H1 (cell line): Measurements from ENCODE around the gene IFT25.

Source experiments
- CHD2 ChIP-seq: IDR thresholded peaks from 2 replicates; pipeline ENCODE4 v1.6.1; 2012; ENCODE audit warnings: low read length, improper control_type of control experiment
- MAFK ChIP-seq: IDR thresholded peaks from 2 replicates; pipeline ENCODE4 v1.6.1; 2012; ENCODE audit warnings: low read depth, mild to moderate bottlenecking, improper control_type of control experiment, low read length
- POLR2A ChIP-seq, 2 experiments: IDR thresholded peaks; 1 replicate in 1 of 2; 2 replicates in 1 of 2; pipeline ENCODE4 v1.6.1; 2011; ENCODE audit warnings: low read depth in 2 of 2, low read length in 2 of 2, mild to moderate bottlenecking in 2 of 2; ENCODE audit errors: control extremely low read depth in 1 of 2
- POLR2AphosphoS5 ChIP-seq: IDR thresholded peaks from 2 replicates; pipeline ENCODE4 v1.6.1; 2011; ENCODE audit warnings: low read depth, low read length
- RAD21 ChIP-seq, 2 experiments: IDR thresholded peaks in 1 of 2; conservative IDR thresholded peaks in 1 of 2; 2 replicates each; pipeline ENCODE4 v1.6.1; 2011; ENCODE audit warnings: low read depth in 2 of 2, low read length in 2 of 2, improper control_type of control experiment in 1 of 2, inconsistent platforms in 1 of 2, mild to moderate bottlenecking in 1 of 2, moderate library complexity in 1 of 2
- RBBP5 ChIP-seq: IDR thresholded peaks from 2 replicates; pipeline ENCODE4 v1.7.1; 2012; ENCODE audit warnings: low read depth, mild to moderate bottlenecking, inconsistent platforms, low read length, moderate library complexity, borderline replicate concordance
- TF ChIP-seq, protein P1 (sequence below), 3 experiments: IDR thresholded peaks; 1 replicate in 2 of 3; 2 replicates in 1 of 3; pipeline versions ENCODE4 v1.5.1 to v1.6.1; 2011; ENCODE audit warnings: low read length in 3 of 3, mild to moderate bottlenecking in 3 of 3, inconsistent platforms in 2 of 3, low read depth in 1 of 3, moderate library complexity in 1 of 3; ENCODE audit not compliant: insufficient read depth in 1 of 3; ENCODE audit errors: control extremely low read depth in 1 of 3

DNA sequence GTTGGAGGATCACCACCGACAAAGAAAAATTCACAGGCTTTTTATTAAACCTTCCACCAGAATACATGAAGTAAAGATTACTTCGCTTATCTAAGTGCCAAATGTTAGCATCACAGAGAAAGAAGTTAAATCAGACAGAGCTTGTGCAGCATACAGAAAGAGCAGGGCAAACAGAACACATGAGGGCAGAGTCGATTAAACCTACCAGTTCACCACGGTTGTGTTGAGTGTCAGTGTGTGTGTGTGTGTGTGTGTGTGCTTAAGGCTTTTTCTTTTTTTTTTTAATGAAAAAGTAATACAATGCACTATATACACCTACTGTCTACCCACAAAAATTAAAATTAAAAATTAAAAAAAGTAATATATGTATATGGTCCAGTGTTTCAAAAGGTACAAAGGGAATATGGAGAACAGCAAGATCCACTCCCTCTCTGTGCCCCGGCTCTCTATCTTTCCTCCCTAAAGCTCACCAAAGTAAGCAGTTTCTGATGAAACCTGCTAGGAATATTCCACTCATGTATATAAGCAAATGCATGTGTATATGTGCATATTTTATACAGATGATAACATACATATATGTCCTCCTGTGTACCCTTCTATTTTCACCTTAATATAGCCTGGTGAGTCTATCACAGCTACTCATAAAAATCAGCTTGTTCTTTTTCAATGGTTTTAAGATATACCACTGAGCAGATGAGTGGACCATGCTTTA lies 73.6 kb downstream of the IFT25 start:
- TF ChIP-seq, protein P1, sequence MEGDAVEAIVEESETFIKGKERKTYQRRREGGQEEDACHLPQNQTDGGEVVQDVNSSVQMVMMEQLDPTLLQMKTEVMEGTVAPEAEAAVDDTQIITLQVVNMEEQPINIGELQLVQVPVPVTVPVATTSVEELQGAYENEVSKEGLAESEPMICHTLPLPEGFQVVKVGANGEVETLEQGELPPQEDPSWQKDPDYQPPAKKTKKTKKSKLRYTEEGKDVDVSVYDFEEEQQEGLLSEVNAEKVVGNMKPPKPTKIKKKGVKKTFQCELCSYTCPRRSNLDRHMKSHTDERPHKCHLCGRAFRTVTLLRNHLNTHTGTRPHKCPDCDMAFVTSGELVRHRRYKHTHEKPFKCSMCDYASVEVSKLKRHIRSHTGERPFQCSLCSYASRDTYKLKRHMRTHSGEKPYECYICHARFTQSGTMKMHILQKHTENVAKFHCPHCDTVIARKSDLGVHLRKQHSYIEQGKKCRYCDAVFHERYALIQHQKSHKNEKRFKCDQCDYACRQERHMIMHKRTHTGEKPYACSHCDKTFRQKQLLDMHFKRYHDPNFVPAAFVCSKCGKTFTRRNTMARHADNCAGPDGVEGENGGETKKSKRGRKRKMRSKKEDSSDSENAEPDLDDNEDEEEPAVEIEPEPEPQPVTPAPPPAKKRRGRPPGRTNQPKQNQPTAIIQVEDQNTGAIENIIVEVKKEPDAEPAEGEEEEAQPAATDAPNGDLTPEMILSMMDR (IDR thresholded peaks at IDR 0.05; ENCODE audit: control extremely low read depth in 1 of 3, insufficient read depth in 1 of 3, low read depth in 1 of 3, low read length in 3 of 3) = no peak
- TF ChIP-seq RBBP5 (no peak), POLR2AphosphoS5 (no peak), MAFK (no peak), RAD21 (IDR thresholded peaks at IDR 0.05 in 1 of 2, conservative IDR thresholded peaks at IDR 0.05 in 1 of 2; ENCODE audit: low read depth in 2 of 2, low read length in 2 of 2) (no peak), CHD2 (no peak), POLR2A (IDR thresholded peaks at IDR 0.05; ENCODE audit: control extremely low read depth in 1 of 2, low read depth in 2 of 2, low read length in 2 of 2) (no peak)
